ENCODE results near the gene CEP68. TPM values are rescaled to one million over a fixed set of nuclear protein-coding genes. Genes with fewer than 3 reads are reported as not detected.
"Not testable (repeated sequence)": the region's sequence is repeated elsewhere in the genome, so short reads cannot be mapped to it uniquely, and the experiment has no call there.

The CEP68 gene
- polyA plus RNA-seq, 1 of the 3 experiments (the other 2 are of a cell fraction), result 6.2 TPM

- no peaks in the 10 kb centered on the region for H3K79me2 ChIP-seq (ENCODE audit: insufficient read depth)
- DNase-seq, result peak; percentile 44
- H3K36me3 ChIP-seq (replicated peaks in 1 of 2; ENCODE audit: control insufficient read depth in 1 of 2, insufficient read depth in 2 of 2, low read length in 1 of 2), result no peaks in the 10 kb centered on the region
- H3K9me3 ChIP-seq, result no peaks in the 10 kb centered on the region
- 92% methylated on average over 4 of the region's 4 CpGs for WGBS (ENCODE audit: low lambda C conversion rate)
- POLR2A ChIA-PET, result interaction anchor here (0.6 to 0.7 kb wide), 3 partner anchors 14 to 119 kb away, joined by 3 to 4 read pairs (median 3); no protein-coding TSS in a partner anchor
- H4K20me1 ChIP-seq (ENCODE audit: insufficient read depth), result no peaks in the 10 kb centered on the region
- H3K9ac ChIP-seq, result no peak overlapping the region
- TF ChIP-seq RAD21 (IDR thresholded peaks at IDR 0.05; ENCODE audit: low read length) (peak; percentile 64), RXRA (IDR thresholded peaks at IDR 0.05; ENCODE audit: borderline replicate concordance, low read depth) (no peak), GATA2 (CRISPR knock-in tag; IDR thresholded peaks at IDR 0.05) (no peak), TCF12 (IDR thresholded peaks at IDR 0.05) (0 out of 2 replicates have a peak, but pooled peaks have one; percentile 6), RFX5 (IDR thresholded peaks at IDR 0.05; ENCODE audit: low read length) (no peak)
- TF ChIP-seq, protein P1, sequence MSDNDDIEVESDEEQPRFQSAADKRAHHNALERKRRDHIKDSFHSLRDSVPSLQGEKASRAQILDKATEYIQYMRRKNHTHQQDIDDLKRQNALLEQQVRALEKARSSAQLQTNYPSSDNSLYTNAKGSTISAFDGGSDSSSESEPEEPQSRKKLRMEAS (IDR thresholded peaks at IDR 0.05; ENCODE audit: low read depth), result no peak
- TF ChIP-seq, protein P2, sequence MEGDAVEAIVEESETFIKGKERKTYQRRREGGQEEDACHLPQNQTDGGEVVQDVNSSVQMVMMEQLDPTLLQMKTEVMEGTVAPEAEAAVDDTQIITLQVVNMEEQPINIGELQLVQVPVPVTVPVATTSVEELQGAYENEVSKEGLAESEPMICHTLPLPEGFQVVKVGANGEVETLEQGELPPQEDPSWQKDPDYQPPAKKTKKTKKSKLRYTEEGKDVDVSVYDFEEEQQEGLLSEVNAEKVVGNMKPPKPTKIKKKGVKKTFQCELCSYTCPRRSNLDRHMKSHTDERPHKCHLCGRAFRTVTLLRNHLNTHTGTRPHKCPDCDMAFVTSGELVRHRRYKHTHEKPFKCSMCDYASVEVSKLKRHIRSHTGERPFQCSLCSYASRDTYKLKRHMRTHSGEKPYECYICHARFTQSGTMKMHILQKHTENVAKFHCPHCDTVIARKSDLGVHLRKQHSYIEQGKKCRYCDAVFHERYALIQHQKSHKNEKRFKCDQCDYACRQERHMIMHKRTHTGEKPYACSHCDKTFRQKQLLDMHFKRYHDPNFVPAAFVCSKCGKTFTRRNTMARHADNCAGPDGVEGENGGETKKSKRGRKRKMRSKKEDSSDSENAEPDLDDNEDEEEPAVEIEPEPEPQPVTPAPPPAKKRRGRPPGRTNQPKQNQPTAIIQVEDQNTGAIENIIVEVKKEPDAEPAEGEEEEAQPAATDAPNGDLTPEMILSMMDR (IDR thresholded peaks at IDR 0.05), result peak; percentile 42
- H2AFZ ChIP-seq (ENCODE audit: low read depth), result no peak overlapping the region
- CTCF ChIA-PET, result interaction anchor here (0.5 to 13.1 kb wide), 9 partner anchors 9 to 1160 kb away, joined by 3 to 130 read pairs (median 3); no protein-coding TSS in a partner anchor
- no peak overlapping the region for H3K4me2 ChIP-seq
- no peaks in the 10 kb centered on the region for H3F3A ChIP-seq (replicated peaks; ENCODE audit: insufficient read depth)
- H3K27ac ChIP-seq (ENCODE audit: low read depth in 2 of 2, low read length in 1 of 2), result no peak overlapping the region
- H3K4me1 ChIP-seq (ENCODE audit: control insufficient read depth in 1 of 2, insufficient read depth in 2 of 2, low read depth in 1 of 2, low read length in 1 of 2), result no peaks in the 10 kb centered on the region
- no peak overlapping the region for H3K4me3 ChIP-seq (ENCODE audit: low read depth in 2 of 2, low read length in 1 of 2)
- H3K27me3 ChIP-seq (ENCODE audit: insufficient read depth), result no peaks in the 10 kb centered on the region
- no peaks in the 10 kb centered on the region for H3K9me2 ChIP-seq
These were observed 23.0 kb upstream of the CEP68 start for GRCh38 chr2:65033178-65033577.

DNA sequence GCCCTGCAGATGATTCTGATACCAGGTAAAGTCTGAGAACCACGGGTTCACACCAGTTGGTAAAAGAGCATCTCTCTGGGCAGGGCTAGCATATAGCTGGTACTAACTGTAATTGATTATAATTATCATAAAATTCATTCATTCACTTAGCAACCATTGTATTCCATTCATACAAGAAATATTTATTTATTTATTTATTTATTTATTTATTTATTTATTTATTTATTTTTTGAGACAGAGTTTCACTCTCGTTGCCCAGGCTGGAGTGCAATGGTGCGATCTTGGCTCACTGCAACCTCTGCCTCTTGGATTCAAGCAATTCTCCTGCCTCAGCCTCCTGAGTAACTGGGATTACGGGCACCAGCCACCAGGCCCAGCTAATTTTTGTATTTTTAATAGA lies 22.5 kb upstream of the CEP68 start:
- POLR2A ChIA-PET, result interaction anchor here (0.6 kb wide), 1 partner anchor 37 kb away, joined by 3 read pairs; no protein-coding TSS in a partner anchor
- not testable (repeated sequence) for H3K4me3 ChIP-seq (ENCODE audit: low read depth in 2 of 2, low read length in 1 of 2); H3K36me3 ChIP-seq (replicated peaks in 1 of 2; ENCODE audit: control insufficient read depth in 1 of 2, insufficient read depth in 2 of 2, low read length in 1 of 2); H2AFZ ChIP-seq (ENCODE audit: low read depth); H3K27ac ChIP-seq (ENCODE audit: low read depth in 2 of 2, low read length in 1 of 2); H3K4me1 ChIP-seq (ENCODE audit: control insufficient read depth in 1 of 2, insufficient read depth in 2 of 2, low read depth in 1 of 2, low read length in 1 of 2); H3K27me3 ChIP-seq (ENCODE audit: insufficient read depth); H3K9me3 ChIP-seq; DNase-seq; H3F3A ChIP-seq (replicated peaks; ENCODE audit: insufficient read depth); H3K9ac ChIP-seq; H3K79me2 ChIP-seq (ENCODE audit: insufficient read depth); H4K20me1 ChIP-seq (ENCODE audit: insufficient read depth); H3K4me2 ChIP-seq; H3K9me2 ChIP-seq
- 0 out of 2 replicates have a peak, but pooled peaks have one; percentile 0 for TF ChIP-seq TCF12 (IDR thresholded peaks at IDR 0.05)
- WGBS (ENCODE audit: low lambda C conversion rate), result 98% methylated on average over 4 of the region's 4 CpGs
- CTCF ChIA-PET, result interaction anchor here (0.5 to 13.1 kb wide), 6 partner anchors 9 to 118 kb away, joined by 3 to 130 read pairs (median 6); no protein-coding TSS in a partner anchor

DNA sequence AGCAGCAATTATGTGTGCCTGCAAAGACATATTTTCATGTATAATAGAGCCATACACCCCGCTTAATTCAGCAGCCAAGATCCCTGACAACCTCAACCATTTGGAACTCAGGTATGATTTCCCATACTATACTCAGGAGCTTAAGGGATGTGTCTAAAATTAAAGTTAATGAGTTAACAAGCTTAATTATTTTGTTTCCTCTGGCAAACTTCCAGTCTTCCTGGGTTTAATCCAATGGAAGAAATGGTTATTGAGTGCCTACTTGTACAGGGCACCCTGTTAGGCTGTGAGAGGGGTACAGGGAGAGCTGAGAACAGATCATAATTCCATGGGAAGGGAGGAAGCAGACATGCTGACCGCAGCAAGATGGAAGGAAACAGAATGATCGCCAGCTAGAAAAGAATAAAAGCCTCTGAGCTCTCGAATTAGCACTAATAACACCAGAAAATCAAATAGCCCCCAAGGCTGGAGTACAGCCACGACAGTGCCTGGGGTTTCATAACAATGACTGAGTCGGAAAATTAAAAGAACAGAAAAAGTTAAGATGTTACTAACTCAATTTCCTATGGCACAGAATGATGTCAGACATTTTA lies 20.8 kb upstream of the CEP68 start:
- Histone ChIP-seq H4K20me1 (ENCODE audit: insufficient read depth) (no peaks in the 10 kb centered on the region), H3K9ac (no peak overlapping the region), H3K36me3 (replicated peaks in 1 of 2; ENCODE audit: control insufficient read depth in 1 of 2, insufficient read depth in 2 of 2, low read length in 1 of 2) (no peaks in the 10 kb centered on the region), H3K27me3 (ENCODE audit: insufficient read depth) (no peaks in the 10 kb centered on the region), H2AFZ (ENCODE audit: low read depth) (no peak overlapping the region), H3K4me1 (ENCODE audit: control insufficient read depth in 1 of 2, insufficient read depth in 2 of 2, low read depth in 1 of 2, low read length in 1 of 2) (no peaks in the 10 kb centered on the region), H3K9me3 (no peaks in the 10 kb centered on the region), H3K4me3 (ENCODE audit: low read depth in 2 of 2, low read length in 1 of 2) (no peak overlapping the region), H3K9me2 (no peaks in the 10 kb centered on the region), H3F3A (replicated peaks; ENCODE audit: insufficient read depth) (no peaks in the 10 kb centered on the region), H3K79me2 (ENCODE audit: insufficient read depth) (no peaks in the 10 kb centered on the region), H3K4me2 (no peak overlapping the region), H3K27ac (ENCODE audit: low read depth in 2 of 2, low read length in 1 of 2) (no peak overlapping the region)
- 81% methylated on average over 6 of the region's 6 CpGs for WGBS (ENCODE audit: low lambda C conversion rate)
- ChIA-PET POLR2A (no interaction called here), CTCF (interaction anchor here (3.9 to 13.1 kb wide), 2 partner anchors 12 to 118 kb away, joined by 13 to 130 read pairs; no protein-coding TSS in a partner anchor)
- DNase-seq, result no peak
- TF ChIP-seq NRF1 (IDR thresholded peaks at IDR 0.05; ENCODE audit: low read depth, low read length) (no peak), MEF2A (IDR thresholded peaks at IDR 0.05; ENCODE audit: borderline replicate concordance, low read depth) (no peak), TCF12 (IDR thresholded peaks at IDR 0.05) (no peak), NFIC (IDR thresholded peaks at IDR 0.05; ENCODE audit: borderline replicate concordance) (no peak), SMC3 (IDR thresholded peaks at IDR 0.05; ENCODE audit: low read depth, low read length) (no peak), JUND (IDR thresholded peaks at IDR 0.05) (no peak), FOXJ3 (CRISPR knock-in tag; IDR thresholded peaks at IDR 0.05) (no peak), GABPA (IDR thresholded peaks at IDR 0.05; ENCODE audit: low read depth) (no peak), USF2 (IDR thresholded peaks at IDR 0.05; ENCODE audit: borderline replicate concordance, low read depth, low read length) (no peak), RXRA (IDR thresholded peaks at IDR 0.05; ENCODE audit: borderline replicate concordance, low read depth) (no peak), SIN3A (IDR thresholded peaks at IDR 0.05; ENCODE audit: borderline replicate concordance, low read depth, low read length) (no peak), FOXM1 (IDR thresholded peaks at IDR 0.05; ENCODE audit: low read depth) (no peak), RCOR1 (IDR thresholded peaks at IDR 0.05; ENCODE audit: low read length) (no peak), FOSL2 (IDR thresholded peaks at IDR 0.05; ENCODE audit: borderline replicate concordance, low read depth) (no peak)
- TF ChIP-seq, protein P1 (IDR thresholded peaks at IDR 0.05; ENCODE audit: low read depth), result no peak
